Measurements from ENCODE around the gene SOCS1. TPM values are rescaled to one million over a fixed set of nuclear protein-coding genes. Genes with fewer than 3 reads are reported as not detected.
A peak's percentile ranks its signal among the peaks of the same experiment; 100 is the strongest.

Gene SOCS1
- total and polyA plus RNA-seq, 9 of the 15 experiments (the other 6 are each of a cell fraction or from before 2014, with no cell fraction given): 0.04 to 7.5 (median 2.3) TPM

DNA sequence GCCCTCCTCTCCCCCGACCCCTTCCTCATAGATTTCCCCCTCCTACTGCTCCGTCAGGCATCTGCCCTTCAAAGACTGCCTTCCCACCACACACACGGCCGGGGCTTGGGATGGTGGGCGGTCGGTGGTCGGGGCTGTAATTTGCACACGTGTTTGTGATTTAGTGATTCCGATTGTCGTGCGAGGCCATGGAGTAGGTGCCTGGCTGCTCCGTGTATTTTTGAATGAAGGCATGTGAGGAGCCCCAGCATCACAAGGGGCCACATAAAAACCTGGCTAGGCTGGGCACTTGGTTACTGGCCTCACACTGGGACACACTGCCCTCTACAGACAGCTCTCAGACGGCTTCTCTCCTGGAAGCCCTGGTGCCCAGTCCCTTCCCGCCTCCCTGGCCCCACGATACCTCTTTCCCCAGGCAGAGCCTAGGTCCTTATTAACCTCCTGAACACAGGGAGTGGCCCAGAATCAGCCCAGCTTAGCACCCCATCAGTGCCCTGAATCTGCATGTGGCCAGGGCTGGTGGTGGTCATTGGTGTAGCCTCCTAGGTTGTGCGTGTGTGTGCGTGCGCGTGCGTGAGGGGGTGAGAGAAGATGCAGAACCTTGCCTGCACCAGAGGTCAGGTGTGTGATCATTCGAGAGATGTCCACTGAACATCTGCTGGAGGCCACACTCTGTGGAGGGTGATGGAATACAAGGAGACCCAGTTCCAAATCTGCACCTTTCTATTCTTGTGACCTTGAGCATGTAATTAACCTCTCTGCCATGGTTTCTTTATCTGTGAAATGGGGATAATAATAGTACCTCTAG lies 1.3 kb upstream of the SOCS1 start (continued):
- TF ChIP-seq, protein P1, sequence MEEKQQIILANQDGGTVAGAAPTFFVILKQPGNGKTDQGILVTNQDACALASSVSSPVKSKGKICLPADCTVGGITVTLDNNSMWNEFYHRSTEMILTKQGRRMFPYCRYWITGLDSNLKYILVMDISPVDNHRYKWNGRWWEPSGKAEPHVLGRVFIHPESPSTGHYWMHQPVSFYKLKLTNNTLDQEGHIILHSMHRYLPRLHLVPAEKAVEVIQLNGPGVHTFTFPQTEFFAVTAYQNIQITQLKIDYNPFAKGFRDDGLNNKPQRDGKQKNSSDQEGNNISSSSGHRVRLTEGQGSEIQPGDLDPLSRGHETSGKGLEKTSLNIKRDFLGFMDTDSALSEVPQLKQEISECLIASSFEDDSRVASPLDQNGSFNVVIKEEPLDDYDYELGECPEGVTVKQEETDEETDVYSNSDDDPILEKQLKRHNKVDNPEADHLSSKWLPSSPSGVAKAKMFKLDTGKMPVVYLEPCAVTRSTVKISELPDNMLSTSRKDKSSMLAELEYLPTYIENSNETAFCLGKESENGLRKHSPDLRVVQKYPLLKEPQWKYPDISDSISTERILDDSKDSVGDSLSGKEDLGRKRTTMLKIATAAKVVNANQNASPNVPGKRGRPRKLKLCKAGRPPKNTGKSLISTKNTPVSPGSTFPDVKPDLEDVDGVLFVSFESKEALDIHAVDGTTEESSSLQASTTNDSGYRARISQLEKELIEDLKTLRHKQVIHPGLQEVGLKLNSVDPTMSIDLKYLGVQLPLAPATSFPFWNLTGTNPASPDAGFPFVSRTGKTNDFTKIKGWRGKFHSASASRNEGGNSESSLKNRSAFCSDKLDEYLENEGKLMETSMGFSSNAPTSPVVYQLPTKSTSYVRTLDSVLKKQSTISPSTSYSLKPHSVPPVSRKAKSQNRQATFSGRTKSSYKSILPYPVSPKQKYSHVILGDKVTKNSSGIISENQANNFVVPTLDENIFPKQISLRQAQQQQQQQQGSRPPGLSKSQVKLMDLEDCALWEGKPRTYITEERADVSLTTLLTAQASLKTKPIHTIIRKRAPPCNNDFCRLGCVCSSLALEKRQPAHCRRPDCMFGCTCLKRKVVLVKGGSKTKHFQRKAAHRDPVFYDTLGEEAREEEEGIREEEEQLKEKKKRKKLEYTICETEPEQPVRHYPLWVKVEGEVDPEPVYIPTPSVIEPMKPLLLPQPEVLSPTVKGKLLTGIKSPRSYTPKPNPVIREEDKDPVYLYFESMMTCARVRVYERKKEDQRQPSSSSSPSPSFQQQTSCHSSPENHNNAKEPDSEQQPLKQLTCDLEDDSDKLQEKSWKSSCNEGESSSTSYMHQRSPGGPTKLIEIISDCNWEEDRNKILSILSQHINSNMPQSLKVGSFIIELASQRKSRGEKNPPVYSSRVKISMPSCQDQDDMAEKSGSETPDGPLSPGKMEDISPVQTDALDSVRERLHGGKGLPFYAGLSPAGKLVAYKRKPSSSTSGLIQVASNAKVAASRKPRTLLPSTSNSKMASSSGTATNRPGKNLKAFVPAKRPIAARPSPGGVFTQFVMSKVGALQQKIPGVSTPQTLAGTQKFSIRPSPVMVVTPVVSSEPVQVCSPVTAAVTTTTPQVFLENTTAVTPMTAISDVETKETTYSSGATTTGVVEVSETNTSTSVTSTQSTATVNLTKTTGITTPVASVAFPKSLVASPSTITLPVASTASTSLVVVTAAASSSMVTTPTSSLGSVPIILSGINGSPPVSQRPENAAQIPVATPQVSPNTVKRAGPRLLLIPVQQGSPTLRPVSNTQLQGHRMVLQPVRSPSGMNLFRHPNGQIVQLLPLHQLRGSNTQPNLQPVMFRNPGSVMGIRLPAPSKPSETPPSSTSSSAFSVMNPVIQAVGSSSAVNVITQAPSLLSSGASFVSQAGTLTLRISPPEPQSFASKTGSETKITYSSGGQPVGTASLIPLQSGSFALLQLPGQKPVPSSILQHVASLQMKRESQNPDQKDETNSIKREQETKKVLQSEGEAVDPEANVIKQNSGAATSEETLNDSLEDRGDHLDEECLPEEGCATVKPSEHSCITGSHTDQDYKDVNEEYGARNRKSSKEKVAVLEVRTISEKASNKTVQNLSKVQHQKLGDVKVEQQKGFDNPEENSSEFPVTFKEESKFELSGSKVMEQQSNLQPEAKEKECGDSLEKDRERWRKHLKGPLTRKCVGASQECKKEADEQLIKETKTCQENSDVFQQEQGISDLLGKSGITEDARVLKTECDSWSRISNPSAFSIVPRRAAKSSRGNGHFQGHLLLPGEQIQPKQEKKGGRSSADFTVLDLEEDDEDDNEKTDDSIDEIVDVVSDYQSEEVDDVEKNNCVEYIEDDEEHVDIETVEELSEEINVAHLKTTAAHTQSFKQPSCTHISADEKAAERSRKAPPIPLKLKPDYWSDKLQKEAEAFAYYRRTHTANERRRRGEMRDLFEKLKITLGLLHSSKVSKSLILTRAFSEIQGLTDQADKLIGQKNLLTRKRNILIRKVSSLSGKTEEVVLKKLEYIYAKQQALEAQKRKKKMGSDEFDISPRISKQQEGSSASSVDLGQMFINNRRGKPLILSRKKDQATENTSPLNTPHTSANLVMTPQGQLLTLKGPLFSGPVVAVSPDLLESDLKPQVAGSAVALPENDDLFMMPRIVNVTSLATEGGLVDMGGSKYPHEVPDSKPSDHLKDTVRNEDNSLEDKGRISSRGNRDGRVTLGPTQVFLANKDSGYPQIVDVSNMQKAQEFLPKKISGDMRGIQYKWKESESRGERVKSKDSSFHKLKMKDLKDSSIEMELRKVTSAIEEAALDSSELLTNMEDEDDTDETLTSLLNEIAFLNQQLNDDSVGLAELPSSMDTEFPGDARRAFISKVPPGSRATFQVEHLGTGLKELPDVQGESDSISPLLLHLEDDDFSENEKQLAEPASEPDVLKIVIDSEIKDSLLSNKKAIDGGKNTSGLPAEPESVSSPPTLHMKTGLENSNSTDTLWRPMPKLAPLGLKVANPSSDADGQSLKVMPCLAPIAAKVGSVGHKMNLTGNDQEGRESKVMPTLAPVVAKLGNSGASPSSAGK (IDR thresholded peaks at IDR 0.05): peak; percentile 50
- no peak for TF ChIP-seq XRCC3 (IDR thresholded peaks at IDR 0.05)
- TF ChIP-seq ZNF830 (CRISPR knock-in tag; IDR thresholded peaks at IDR 0.05): no peak
- no peak for TF ChIP-seq ZBTB8A (IDR thresholded peaks at IDR 0.05; ENCODE audit: partially characterized antibody)
- no peak for TF ChIP-seq CCAR2 (IDR thresholded peaks at IDR 0.05; ENCODE audit: low read depth, low read length)
- TF ChIP-seq MAX (CRISPR knock-in tag; IDR thresholded peaks at IDR 0.05): peak; percentile 65; the same call in 1 of the 2 replicates
- TF ChIP-seq POLR3G (IDR thresholded peaks at IDR 0.05; ENCODE audit: extremely low read depth, insufficient read length, insufficient replicate concordance): no peak
- no peak for TF ChIP-seq JUNB (CRISPR knock-in tag; conservative IDR thresholded peaks at IDR 0.05)
- TF ChIP-seq, protein P2, sequence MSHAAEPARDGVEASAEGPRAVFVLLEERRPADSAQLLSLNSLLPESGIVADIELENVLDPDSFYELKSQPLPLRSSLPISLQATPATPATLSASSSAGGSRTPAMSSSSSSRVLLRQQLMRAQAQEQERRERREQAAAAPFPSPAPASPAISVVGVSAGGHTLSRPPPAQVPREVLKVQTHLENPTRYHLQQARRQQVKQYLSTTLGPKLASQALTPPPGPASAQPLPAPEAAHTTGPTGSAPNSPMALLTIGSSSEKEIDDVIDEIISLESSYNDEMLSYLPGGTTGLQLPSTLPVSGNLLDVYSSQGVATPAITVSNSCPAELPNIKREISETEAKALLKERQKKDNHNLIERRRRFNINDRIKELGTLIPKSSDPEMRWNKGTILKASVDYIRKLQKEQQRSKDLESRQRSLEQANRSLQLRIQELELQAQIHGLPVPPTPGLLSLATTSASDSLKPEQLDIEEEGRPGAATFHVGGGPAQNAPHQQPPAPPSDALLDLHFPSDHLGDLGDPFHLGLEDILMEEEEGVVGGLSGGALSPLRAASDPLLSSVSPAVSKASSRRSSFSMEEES (CRISPR knock-in tag; IDR thresholded peaks at IDR 0.05): no peak
- no peak for TF ChIP-seq EGR1 (conservative IDR thresholded peaks at IDR 0.05)
- peak; percentile 82 to 87 for TF ChIP-seq RAD21 (CRISPR knock-in tag; conservative IDR thresholded peaks at IDR 0.05 in 1 of 2, IDR thresholded peaks at IDR 0.05 in 1 of 2)
- TF ChIP-seq PHB2 (IDR thresholded peaks at IDR 0.05; ENCODE audit: low read depth): no peak
- TF ChIP-seq ZNF217 (CRISPR knock-in tag; IDR thresholded peaks at IDR 0.05): no peak
- no peak for TF ChIP-seq CBX2 (IDR thresholded peaks at IDR 0.05; ENCODE audit: insufficient read depth, low read length, poor library complexity, severe bottlenecking)

Data from K562 (cell line).